Right lobe of liver (tissue), 6 donors: Measurements from ENCODE around the gene PTCH1. TPM values are rescaled to one million over a fixed set of nuclear protein-coding genes. Genes with fewer than 3 reads are reported as not detected.

ENCODE experiments used
- ATAC-seq, 4 donors: fragments of 200-7000 bp; cut with Tn5 transposase; one replicate each; pipeline ENCODE4 v1.9.1; 2020; ENCODE audit warnings: mild to moderate bottlenecking in 4 of 4, moderate library complexity in 4 of 4
- DNase-seq, 3 donors: peaks; one replicate each; pipeline ENCODE4 v3.0.0-alpha.2; 2020
- H3K27ac ChIP-seq, 3 donors: fragments of 200-600 bp; one replicate each; pipeline ENCODE4 v1.8.0; 2022
- H3K27me3 ChIP-seq, 2 donors: fragments of 200-600 bp; one replicate each; pipeline ENCODE4 v1.8.0; 2022
- H3K36me3 ChIP-seq, 4 donors: fragments of 200-600 bp; sonication (generic) in 1 of 4; one replicate each; pipeline versions ENCODE4 v1.5.1 to v1.8.0; 2017 to 2022; ENCODE audit warnings: control low read depth in 1 of 4
- H3K4me1 ChIP-seq, 4 donors: fragments of 200-600 bp; sonication (generic) in 1 of 4; one replicate each; pipeline versions ENCODE4 v1.5.1 to v1.8.0; 2017 to 2022; ENCODE audit warnings: control low read depth in 1 of 4
- H3K4me3 ChIP-seq, 3 donors: fragments of 200-600 bp; one replicate each; pipeline ENCODE4 v1.8.0; 2022
- H3K9me3 ChIP-seq, 4 donors: fragments of 200-600 bp; sonication (generic) in 1 of 4; one replicate each; pipeline versions ENCODE4 v1.5.1 to v1.8.0; 2017 to 2022; ENCODE audit warnings: control low read depth in 1 of 4
- POLR2A ChIP-seq: fragments of 450-650 bp; IDR thresholded peaks from one replicate; pipeline ENCODE4 v1.6.1; 2017; ENCODE audit warnings: antibody characterized with exemption, mild to moderate bottlenecking
- WGBS: methylation state at CpG from one replicate; pipeline ENCODE4 v1.1.6; 2018; ENCODE audit warnings: low coverage, low lambda C conversion rate; ENCODE audit not compliant: insufficient coverage; ENCODE audit errors: missing lambda C conversion rate; 5-methylcytosine and 5-hydroxymethylcytosine counted together
- intact Hi-C, 2 donors: fragments of 100-400 bp; cut with DNase I; formaldehyde crosslinking; loops; one replicate each; pipeline versions ENCODE4 v1.11.2 to v1.14.1; 2022
- total RNA-seq, 6 experiments: library from RNA; depleted of rRNA in 2 of 6; stranded (reverse); fragments of >200 nt in 2 of 6; fragmentation: NEBNext Ultra II Directional in 3 of 6; extraction: Animal tissue kit (Norgen Biotek cat#: 25700) in 3 of 6; gene quantifications; one replicate each; pipeline versions ENCODE4 v1.1.0 to v1.2.4, GENCODE V29; 2016 to 2023
- TF ChIP-seq, protein P1 (sequence below), 4 donors: fragments of 200-600 bp in 3 of 4; fragments of 450-650 bp in 1 of 4; IDR thresholded peaks; one replicate each; pipeline versions ENCODE4 v1.5.1 to v1.8.0; 2016 to 2022; ENCODE audit warnings: antibody characterized with exemption in 4 of 4, mild to moderate bottlenecking in 2 of 4
- donor health status: DM: no; HTN: yes; CAD: no.
- donor health status: DM: no; HTN: no; CAD: no.
- donor health status: DM: no; HTN: no; CAD: no.
- donor health status: DM: no; HTN: yes; CAD: no.
- donor health status: DM: no; HTN: yes; CAD: no.

The PTCH1 gene
- total RNA-seq, 6 experiments from 2014 or later = 2.0 to 8.3 (median 5.2) TPM

DNA sequence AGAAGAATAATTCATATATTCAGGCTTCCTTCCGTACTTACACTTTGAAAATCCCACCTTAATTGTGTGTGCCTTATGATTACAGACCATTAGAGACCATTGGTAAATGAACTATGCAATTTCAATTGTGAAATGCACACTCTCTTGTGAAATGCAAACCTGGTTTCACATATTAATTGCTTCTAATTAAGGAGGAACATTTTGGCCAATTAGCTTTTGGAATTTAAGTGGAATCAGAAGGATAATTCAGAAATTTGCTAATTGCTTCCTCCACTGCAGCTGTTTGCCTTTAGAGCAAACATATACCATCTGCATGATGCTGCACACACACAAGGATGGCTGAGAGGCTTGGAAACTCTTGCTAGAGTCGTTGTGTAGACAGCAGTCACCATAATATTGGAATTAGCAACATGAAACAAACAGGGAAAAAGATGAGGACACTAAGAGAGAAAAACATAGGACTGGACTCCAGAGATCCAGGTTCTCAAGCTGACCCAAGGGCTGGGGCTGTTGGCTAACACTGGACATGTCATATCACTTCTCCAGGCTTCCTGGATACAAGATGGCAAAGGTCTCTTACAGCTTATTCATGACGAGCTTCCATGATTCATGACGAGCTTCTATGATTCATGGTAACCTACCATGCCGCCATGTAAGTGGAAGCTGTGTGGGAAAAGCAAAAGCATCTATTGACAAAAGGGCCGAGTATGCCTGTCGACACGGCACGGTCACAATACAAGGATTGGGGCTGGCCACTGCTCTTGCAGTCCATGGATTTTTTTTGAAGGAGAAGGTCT lies 78.0 kb downstream of the PTCH1 start:
- DNase-seq = no peak
- no peaks in the 10 kb centered on the region for H3K9me3 ChIP-seq
- ATAC-seq = no peak
- no peaks in the 10 kb centered on the region for H3K36me3 ChIP-seq
- H3K4me1 ChIP-seq = no peaks in the 10 kb centered on the region
- no peaks in the 10 kb centered on the region for H3K27me3 ChIP-seq
- intact Hi-C loops = no loop called here
- no peak overlapping the region for H3K4me3 ChIP-seq
- TF ChIP-seq POLR2A = no peak
- TF ChIP-seq, protein P1, sequence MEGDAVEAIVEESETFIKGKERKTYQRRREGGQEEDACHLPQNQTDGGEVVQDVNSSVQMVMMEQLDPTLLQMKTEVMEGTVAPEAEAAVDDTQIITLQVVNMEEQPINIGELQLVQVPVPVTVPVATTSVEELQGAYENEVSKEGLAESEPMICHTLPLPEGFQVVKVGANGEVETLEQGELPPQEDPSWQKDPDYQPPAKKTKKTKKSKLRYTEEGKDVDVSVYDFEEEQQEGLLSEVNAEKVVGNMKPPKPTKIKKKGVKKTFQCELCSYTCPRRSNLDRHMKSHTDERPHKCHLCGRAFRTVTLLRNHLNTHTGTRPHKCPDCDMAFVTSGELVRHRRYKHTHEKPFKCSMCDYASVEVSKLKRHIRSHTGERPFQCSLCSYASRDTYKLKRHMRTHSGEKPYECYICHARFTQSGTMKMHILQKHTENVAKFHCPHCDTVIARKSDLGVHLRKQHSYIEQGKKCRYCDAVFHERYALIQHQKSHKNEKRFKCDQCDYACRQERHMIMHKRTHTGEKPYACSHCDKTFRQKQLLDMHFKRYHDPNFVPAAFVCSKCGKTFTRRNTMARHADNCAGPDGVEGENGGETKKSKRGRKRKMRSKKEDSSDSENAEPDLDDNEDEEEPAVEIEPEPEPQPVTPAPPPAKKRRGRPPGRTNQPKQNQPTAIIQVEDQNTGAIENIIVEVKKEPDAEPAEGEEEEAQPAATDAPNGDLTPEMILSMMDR (IDR thresholded peaks at IDR 0.05) = no peak
- H3K27ac ChIP-seq = no peak overlapping the region
- 10% methylated on average over 1 of the region's 9 CpGs for WGBS

DNA sequence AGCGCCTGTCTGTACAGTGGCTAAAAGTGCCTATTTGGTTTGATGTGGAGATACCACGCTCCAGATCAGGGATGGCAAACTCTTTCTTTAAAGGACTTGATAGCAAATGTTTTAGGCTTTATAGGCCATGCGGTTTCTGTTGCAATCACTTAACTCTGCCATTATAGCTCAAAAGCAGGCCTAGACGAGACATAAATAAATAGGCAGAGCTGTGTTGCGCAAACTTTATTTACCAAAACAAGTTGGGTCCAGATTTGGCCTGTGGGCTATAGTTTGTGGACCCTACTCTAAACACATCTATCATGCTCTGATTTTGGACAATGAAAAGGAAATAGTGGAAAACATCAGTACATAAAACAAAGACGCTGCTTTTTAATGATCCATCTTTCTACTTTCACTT lies 79.2 kb downstream of the PTCH1 start:
- no peak for ATAC-seq
- Histone ChIP-seq H3K36me3 (no peaks in the 10 kb centered on the region), H3K4me3 (no peak overlapping the region), H3K4me1 (no peaks in the 10 kb centered on the region), H3K9me3 (no peaks in the 10 kb centered on the region), H3K27ac (no peak overlapping the region), H3K27me3 (no peaks in the 10 kb centered on the region)
- DNase-seq = no peak
- intact Hi-C loops = no loop called here
- TF ChIP-seq POLR2A = no peak
- TF ChIP-seq, protein P1 (IDR thresholded peaks at IDR 0.05) = no peak
- WGBS = 76% methylated on average over 6 of the region's 6 CpGs

DNA sequence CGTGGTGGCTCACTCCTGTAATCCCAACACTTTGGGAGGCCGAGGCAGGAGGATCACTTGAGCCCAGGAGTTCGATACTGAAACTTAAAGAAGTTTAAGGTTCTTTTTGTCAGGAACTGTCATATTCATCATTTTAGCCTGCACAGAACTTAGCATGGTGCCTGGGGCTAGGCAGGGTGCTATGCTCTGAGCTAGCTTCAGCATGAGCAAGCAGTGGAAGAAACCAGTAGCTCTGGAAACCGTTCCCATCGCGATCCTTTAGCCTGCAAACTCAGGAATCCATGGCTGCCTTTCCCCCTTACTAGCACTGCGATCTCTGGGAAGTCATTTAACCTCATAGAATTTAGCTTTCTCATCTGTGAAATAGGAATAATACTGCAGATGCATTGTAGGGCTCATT lies 80.4 kb downstream of the PTCH1 start:
- H3K9me3 ChIP-seq = no peaks in the 10 kb centered on the region
- no peak overlapping the region for H3K4me3 ChIP-seq
- no peaks in the 10 kb centered on the region for H3K36me3 ChIP-seq
- 86% methylated on average over 7 of the region's 7 CpGs for WGBS
- H3K4me1 ChIP-seq = no peaks in the 10 kb centered on the region
- no peaks in the 10 kb centered on the region for H3K27me3 ChIP-seq
- no peak overlapping the region for H3K27ac ChIP-seq
- intact Hi-C loops = no loop called here
- no peak for DNase-seq
- TF ChIP-seq, protein P1 (IDR thresholded peaks at IDR 0.05) = no peak
- no peak for TF ChIP-seq POLR2A
- ATAC-seq = no peak

DNA sequence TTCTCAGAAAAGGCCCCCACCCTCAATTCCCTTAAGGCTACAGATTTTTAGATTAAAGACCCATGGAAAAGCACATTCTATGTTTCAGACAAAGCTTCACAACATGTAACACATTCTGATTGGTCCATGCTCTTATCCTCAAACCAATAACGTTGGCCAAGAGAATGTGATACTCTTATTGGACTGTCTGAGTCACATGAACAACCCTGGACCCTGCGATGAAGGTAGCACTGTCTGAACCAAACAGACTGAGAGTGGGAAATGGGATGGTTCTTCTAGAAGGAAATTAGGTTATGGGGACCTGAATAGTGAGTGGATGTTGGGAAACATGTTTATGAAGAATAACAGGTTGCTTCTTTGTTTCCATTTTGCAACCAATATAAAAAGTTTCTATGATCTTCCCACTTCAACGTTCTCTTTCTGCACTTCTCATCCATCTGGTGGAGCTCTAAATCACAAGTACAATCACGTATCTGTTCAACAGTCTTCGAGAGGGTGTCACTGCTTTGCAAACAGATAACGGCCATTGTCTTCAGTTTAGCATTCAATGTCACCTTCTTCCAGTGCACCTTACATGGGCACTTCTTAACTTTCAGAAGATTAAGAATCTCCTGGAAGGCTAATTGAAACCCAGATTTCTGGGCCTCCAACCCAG lies 81.6 kb downstream of the PTCH1 start:
- TF ChIP-seq, protein P1 (IDR thresholded peaks at IDR 0.05) = no peak
- no peak for TF ChIP-seq POLR2A
- DNase-seq = no peak
- ATAC-seq = no peak

More for the DNA sequence above, 81.6 kb downstream of the PTCH1 start:
- intact Hi-C loops = no loop called here
- WGBS = 65% methylated on average over 6 of the region's 6 CpGs
- no peaks in the 10 kb centered on the region for H3K27me3 ChIP-seq
- no peak overlapping the region for H3K4me3 ChIP-seq
- no peaks in the 10 kb centered on the region for H3K4me1 ChIP-seq
- H3K27ac ChIP-seq = no peak overlapping the region
- no peaks in the 10 kb centered on the region for H3K9me3 ChIP-seq
- no peaks in the 10 kb centered on the region for H3K36me3 ChIP-seq
